Stimulated activated naive CD8-positive, alpha-beta T cell treated with anti-CD3 and anti-CD28 coated beads, Interleukin-15, Interleukin-2, amounts not matched to agents 100 U/mL and 50 U/mL, for 24 hours (primary cell): ENCODE results near the gene CCDC3.
"Not testable (repeated sequence)": the region's sequence is repeated elsewhere in the genome, so short reads cannot be mapped to it uniquely, and the experiment has no call there.

ENCODE experiments used
- ATAC-seq: fragments of 150-1000 bp; cut with Tn5 transposase; one replicate; pipeline ENCODE4 v1.10.0; 2021
- DNase-seq: peaks from one replicate; pipeline ENCODE4 v3.0.0; 2021

CCDC3 gene

GRCh38 chr10:13001041-13001886 is at the start of gene CCDC3:
Gene CCDC3, minus strand, starts transcription at chr10:13001713. Its CDS starts 143 bp downstream, at chr10:13001570.
- ATAC-seq (peak; percentile 32), DNase-seq (peak; percentile 30)

- no peak for ATAC-seq
- DNase-seq = no peak
Observed at GRCh38 chr10:13051126-13051694, 49.7 kb upstream of the CCDC3 start.

GRCh38 chr10:13049774-13050420 is 48.4 kb upstream of the CCDC3 start:
- DNase-seq (no peak), ATAC-seq (no peak)

- ATAC-seq = no peak
- no peak for DNase-seq
Observed at GRCh38 chr10:13048762-13049161, 47.2 kb upstream of the CCDC3 start.

GRCh38 chr10:13047529-13048206 is 46.2 kb upstream of the CCDC3 start:
- ATAC-seq = no peak
- no peak for DNase-seq

GRCh38 chr10:13046851-13047528 is 45.5 kb upstream of the CCDC3 start:
- DNase-seq = no peak
- no peak for ATAC-seq

- ATAC-seq = no peak
- DNase-seq = no peak
Observed at GRCh38 chr10:13043520-13043919, 42.0 kb upstream of the CCDC3 start.

GRCh38 chr10:13039761-13040160 is 38.2 kb upstream of the CCDC3 start:
- no peak for DNase-seq
- no peak for ATAC-seq

- DNase-seq (no peak), ATAC-seq (no peak)
Observed at GRCh38 chr10:13038391-13038790, 36.9 kb upstream of the CCDC3 start.

GRCh38 chr10:13037832-13038231 is 36.3 kb upstream of the CCDC3 start:
- ATAC-seq (no peak), DNase-seq (no peak)

GRCh38 chr10:13036841-13037240 is 35.3 kb upstream of the CCDC3 start:
- ATAC-seq = no peak

GRCh38 chr10:13035731-13036130 is 34.2 kb upstream of the CCDC3 start:
- DNase-seq = not testable (repeated sequence)

More at GRCh38 chr10:13036841-13037240, 35.3 kb upstream of the CCDC3 start:
- DNase-seq = no peak

GRCh38 chr10:13026873-13027272 is 25.4 kb upstream of the CCDC3 start:
- ATAC-seq (no peak), DNase-seq (no peak)

More at GRCh38 chr10:13035731-13036130, 34.2 kb upstream of the CCDC3 start:
- ATAC-seq = not testable (repeated sequence)

GRCh38 chr10:13023754-13024153 is 22.2 kb upstream of the CCDC3 start:
- no peak for DNase-seq
- no peak for ATAC-seq

GRCh38 chr10:13019280-13019679 is 17.8 kb upstream of the CCDC3 start:
- ATAC-seq = no peak
- DNase-seq = peak; percentile 6

- ATAC-seq (no peak), DNase-seq (no peak)
Observed at GRCh38 chr10:13018171-13018570, 16.7 kb upstream of the CCDC3 start.

- DNase-seq (no peak), ATAC-seq (no peak)
Observed at GRCh38 chr10:13016886-13017285, 15.4 kb upstream of the CCDC3 start.

GRCh38 chr10:13016426-13016825 is 14.9 kb upstream of the CCDC3 start:
- DNase-seq (no peak), ATAC-seq (no peak)

GRCh38 chr10:13006037-13006436 is 4.5 kb upstream of the CCDC3 start:
- ATAC-seq = no peak
- DNase-seq = no peak

GRCh38 chr10:13003759-13004158 is 2.2 kb upstream of the CCDC3 start:
- DNase-seq (no peak), ATAC-seq (no peak)

- no peak for ATAC-seq
- no peak for DNase-seq
Observed at GRCh38 chr10:13003004-13003403, 1.5 kb upstream of the CCDC3 start.

- ATAC-seq (no peak), DNase-seq (no peak)
Observed at GRCh38 chr10:13001887-13002212, 337 bp upstream of the CCDC3 start.
